ENCODE measurements around the gene NPR1.

DNA sequence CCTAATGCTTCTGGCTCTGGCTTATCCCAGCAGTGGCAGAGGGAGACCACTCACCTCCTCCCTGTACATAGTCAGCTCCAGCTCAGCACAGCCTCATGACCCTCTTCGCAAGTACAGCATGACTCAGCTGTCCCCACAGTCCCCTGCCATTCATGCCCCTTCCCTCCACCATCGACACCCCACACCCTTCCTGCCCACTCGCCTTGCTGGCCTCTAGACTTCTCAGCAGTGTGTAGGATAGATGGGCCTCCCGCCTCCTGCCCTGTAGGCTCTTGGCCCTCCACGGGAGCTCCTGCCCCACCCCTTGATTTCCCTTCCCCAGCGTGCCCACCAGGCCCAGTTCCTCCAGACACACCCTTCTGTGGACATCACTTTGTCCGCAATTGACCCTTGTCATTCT lies 9.8 kb downstream of the NPR1 start:
- TF ChIP-seq GATA2 (IDR thresholded peaks at IDR 0.05; ENCODE audit: low read depth, low read length) (no peak), GATA3 (IDR thresholded peaks at IDR 0.05; ENCODE audit: low read depth, low read length) (no peak)

Measured in SH-SY5Y (cell line).